Mesodermal cell (in vitro differentiated cells): ENCODE data around the gene WFIKKN1.

Experiments
- H3K27ac ChIP-seq: 2 replicates; pipeline ENCODE4 v1.7.0; 2013; ENCODE audit warnings: mild to moderate bottlenecking, low read depth, low read length, moderate library complexity; ENCODE audit not compliant: severe bottlenecking
- H3K36me3 ChIP-seq: 2 replicates; pipeline ENCODE4 v1.7.1; 2013; ENCODE audit warnings: mild to moderate bottlenecking, low read length, moderate library complexity; ENCODE audit not compliant: control insufficient read depth, insufficient read depth
- H3K4me1 ChIP-seq: one replicate; pipeline ENCODE4 v1.7.1; 2013; ENCODE audit warnings: mild to moderate bottlenecking, low read length; ENCODE audit not compliant: insufficient read depth, control insufficient read depth, poor library complexity, severe bottlenecking
- H3K4me3 ChIP-seq: 2 replicates; pipeline ENCODE4 v1.7.0; 2013; ENCODE audit warnings: low read length, control low read depth, mild to moderate bottlenecking; ENCODE audit not compliant: insufficient read depth, poor library complexity, severe bottlenecking; ENCODE audit errors: extremely low read depth
- H3K9me3 ChIP-seq: 2 replicates; pipeline ENCODE4 v1.7.1; 2013; ENCODE audit warnings: mild to moderate bottlenecking, low read length, moderate library complexity; ENCODE audit not compliant: control insufficient read depth
- WGBS, 2 experiments: methylation state at CpG; one replicate each; pipeline ENCODE4 v1.1.5; 2013; ENCODE audit warnings: missing lambda C conversion rate in 2 of 2; ENCODE audit not compliant: insufficient coverage in 2 of 2; 5-methylcytosine and 5-hydroxymethylcytosine counted together

WFIKKN1 gene

DNA sequence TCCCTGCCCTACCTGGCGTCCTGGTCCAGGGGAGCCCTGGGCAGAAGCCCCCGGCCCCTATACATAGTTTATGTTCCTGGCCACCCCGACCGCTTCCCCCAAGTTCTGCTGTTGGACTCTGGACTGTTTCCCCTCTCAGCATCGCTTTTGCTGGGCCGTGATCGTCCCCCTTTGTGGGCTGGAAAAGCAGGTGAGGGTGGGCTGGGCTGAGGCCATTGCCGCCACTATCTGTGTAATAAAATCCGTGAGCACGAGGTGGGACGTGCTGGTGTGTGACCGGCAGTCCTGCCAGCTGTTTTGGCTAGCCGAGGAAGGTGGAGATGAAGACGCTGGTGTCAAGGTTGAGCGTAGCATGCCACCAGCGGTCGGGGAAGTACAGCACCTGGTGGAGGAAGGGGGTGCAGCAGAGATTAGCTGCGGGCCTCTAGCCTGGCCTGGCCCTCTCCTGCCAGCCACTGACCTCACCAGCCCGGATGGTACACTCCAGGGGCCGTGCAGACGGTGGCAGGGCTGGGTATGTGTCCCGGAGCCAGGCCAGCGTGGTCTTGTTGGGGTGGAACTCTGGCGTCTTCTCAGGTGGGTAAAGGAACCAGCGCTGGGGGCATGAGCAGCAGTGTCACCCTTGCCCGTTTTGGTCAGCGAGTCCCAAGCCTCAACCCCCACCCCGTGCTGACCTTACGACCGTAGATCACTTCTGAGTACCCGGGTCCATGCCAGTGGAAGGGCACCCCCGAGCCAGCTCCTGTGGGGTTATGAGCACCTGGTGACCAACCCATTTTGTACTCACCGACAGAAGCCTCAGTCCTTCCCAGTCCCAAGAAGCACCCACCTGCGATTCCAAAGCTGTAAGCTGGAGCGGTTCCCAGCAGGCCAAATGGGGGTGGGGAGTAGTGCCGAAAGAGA lies 52.0 kb downstream of the WFIKKN1 start:
- peaks cover 40% of the 10 kb centered on the region for H3K36me3 ChIP-seq

DNA sequence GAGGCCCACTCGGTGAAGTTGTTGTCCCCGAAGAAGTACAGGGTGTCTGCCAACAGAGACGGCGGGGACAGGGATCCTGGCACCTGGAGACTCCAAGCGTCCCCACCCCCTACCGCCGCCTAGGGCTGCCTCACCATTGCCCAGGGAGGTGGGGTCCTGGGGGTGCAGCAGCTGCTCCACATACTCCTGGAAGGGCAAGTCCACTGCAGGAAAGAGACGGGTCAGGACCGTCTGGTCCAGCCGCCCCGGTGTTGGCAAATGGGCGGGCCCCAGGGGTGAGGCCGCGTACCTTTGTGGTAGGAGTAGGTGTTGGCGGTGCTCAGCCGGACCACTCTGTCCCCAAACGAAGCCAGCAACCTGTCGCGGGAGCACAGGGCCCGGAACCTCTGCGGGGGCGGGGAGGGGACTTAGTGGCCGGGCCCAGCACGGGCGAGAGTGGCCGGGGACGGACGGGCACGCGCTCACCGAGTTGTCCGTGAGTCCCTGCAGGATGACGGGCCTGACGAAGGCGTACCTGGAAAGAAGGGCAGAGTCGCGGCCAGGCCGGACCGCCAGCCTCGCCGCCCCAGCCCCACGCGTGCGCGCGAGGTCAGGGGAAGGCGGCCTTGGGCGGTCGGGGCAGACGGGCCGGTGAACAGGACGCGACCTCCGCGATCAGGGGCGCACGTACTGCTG lies 52.7 kb downstream of the WFIKKN1 start:
- H3K9me3 ChIP-seq = no peaks in the 10 kb centered on the region
- H3K36me3 ChIP-seq = peaks cover 40% of the 10 kb centered on the region
- peak overlapping the region; percentile 62 for H3K4me3 ChIP-seq
- peak overlapping the region; percentile 45 for H3K27ac ChIP-seq
- WGBS, 2 experiments = 17 to 19% methylated on average over 50 to 53 of the region's 57 CpGs
- peaks cover 12% of the 10 kb centered on the region for H3K4me1 ChIP-seq

More for the DNA sequence above, 52.0 kb downstream of the WFIKKN1 start:
- Histone ChIP-seq H3K4me1 (peaks cover 12% of the 10 kb centered on the region), H3K27ac (no peak overlapping the region), H3K4me3 (peak overlapping the region; percentile 62), H3K9me3 (no peaks in the 10 kb centered on the region)
- WGBS, 2 experiments = 94 to 95% methylated on average over 28 to 31 of the region's 36 CpGs
